Right renal cortex interstitium (tissue), 3 donors: ENCODE results near the gene PRR15L. TPM values are rescaled to one million over a fixed set of nuclear protein-coding genes. Genes with fewer than 3 reads are reported as not detected.
"Not testable (repeated sequence)": the region's sequence is repeated elsewhere in the genome, so short reads cannot be mapped to it uniquely, and the experiment has no call there.

ENCODE experiments used
- DNase-seq, 3 donors: peaks; one replicate each; pipeline ENCODE4 v3.0.0-alpha.2; 2013; ENCODE audit warnings: low read depth in 3 of 3, low spot score in 2 of 3
- polyA plus RNA-seq, 3 donors: library from polyadenylated mRNA; unstranded; fragments of 120-200 nt; gene quantifications; one replicate each; pipeline ENCODE4 v1.2.1, GENCODE V29; 2013; ENCODE audit not compliant: insufficient read length in 3 of 3

The PRR15L gene
- polyA plus RNA-seq, 3 donors = 22.6 to 25.9 (median 24.6) TPM

DNA sequence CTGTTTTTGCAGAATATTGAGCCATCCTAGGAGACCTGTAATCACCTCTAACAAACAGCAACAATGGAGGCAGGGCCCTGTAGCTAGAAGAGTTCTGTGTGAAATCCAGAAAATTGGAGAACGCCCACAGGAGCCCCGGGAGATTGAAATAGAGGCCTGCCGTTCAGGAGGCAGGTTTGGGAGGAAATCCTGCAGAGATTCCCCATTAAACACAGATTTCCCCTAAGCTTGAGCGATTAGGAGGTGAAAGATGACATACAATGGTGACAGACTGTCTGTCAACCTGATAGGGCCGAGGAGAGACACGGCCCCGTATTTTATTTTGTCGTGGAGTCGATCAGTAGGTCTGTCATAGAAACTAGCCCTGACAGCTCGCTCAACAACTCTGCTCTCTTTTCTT lies 31.5 kb upstream of the PRR15L start:
- DNase-seq = no peak

DNA sequence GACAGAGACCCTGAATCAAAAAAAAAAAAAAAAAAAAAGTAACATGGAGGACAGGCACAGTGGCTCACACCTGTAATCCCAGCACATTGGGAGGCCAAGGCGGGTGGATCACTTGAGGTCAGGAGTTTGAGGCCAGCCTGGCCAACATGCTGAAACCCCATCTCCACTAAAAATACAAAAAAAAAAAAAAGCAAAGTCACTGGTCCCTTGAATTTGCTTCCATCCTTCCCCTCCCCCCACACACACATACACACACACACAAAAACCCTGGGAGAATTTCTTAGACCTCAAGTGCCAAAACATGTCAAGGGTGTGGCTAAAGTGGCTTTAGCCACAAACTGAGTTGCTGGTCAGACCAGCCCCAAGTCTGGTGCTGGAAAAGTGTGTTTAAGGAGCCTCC lies 30.8 kb upstream of the PRR15L start:
- not testable (repeated sequence) for DNase-seq

DNA sequence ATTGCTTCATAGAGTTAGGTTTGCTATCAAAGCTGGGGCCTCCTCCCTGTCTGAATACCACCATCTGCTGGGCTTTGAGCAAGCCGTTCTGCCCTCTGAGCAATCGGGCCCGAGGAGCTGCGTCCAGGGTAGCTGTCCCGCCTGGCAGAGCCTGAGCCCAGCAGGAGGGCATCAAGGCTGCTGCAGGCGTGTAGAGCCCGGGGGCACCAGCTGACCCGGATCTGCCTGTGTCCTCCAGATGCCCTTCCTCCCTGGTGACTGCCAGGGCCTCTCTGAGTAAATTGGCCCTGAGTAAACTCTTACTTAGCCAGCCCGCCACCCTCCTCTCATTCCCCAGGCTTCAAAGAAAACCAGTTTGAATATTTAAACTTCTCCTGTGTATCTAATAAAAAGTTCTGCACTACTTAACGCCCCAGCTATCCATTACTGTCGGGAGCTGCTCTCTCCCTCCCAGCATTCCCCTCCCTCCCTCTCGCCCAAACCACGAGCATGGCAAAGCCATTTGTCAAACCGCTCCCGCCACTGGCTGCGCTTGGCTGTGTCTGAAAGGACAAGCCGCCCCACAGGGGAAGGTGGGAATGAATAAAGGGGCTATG lies 29.7 kb upstream of the PRR15L start:
- peak in 1 of 3 donors; percentile 52 for DNase-seq

DNA sequence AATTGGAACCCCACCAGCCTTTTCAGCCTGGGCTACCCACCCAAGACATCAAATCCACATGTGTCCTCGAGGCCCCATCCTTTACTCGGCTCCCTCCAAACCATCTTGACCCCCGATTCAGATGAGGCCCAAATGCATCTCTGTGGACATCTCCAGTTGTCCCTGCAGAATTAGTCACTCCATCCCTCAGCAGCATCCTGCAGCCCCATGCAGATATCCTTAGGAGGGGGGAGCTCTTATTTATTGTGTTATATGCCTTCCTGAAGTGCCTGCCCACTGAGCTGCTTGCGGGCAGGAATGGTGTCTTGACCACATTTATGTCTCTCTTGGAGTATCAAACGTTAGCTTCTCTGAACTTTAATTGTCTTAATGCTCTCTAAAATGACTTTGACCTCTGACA lies 28.8 kb upstream of the PRR15L start:
- no peak for DNase-seq

DNA sequence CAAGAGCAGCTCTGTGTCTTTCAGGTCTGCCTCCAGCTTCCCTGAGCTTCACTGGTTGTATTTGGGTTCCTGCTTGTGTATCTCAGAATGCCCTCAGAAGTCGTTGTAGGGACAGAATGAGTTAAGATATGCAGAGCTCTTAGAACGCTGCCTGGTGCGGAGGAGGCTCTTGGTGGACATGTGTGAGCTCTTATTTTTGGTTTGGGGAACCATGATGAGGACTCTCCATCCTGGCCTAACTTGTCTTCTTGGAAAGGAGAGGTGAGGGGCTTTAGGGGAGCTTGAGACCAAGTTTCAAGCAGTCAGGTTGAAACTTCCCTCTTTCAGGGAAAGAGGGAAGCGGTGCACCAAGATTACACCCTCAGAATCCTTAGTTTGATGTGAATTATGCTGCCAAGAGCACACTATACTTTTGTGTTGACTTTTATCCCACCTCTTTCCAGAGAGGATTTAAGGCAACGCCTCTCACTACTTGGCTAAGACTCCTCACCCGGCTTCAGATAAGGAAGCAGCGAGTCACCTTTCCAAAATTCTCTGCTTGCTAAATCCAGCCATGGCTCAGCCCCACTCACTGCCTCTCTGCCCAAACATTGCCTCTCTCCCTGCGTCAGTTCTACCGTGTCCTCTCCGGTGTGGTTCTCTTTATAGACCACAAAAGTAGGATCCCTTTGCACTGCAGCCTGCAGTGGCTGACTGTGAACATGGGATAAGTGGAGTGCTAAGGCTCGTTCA lies 26.0 kb upstream of the PRR15L start:
- no peak for DNase-seq

DNA sequence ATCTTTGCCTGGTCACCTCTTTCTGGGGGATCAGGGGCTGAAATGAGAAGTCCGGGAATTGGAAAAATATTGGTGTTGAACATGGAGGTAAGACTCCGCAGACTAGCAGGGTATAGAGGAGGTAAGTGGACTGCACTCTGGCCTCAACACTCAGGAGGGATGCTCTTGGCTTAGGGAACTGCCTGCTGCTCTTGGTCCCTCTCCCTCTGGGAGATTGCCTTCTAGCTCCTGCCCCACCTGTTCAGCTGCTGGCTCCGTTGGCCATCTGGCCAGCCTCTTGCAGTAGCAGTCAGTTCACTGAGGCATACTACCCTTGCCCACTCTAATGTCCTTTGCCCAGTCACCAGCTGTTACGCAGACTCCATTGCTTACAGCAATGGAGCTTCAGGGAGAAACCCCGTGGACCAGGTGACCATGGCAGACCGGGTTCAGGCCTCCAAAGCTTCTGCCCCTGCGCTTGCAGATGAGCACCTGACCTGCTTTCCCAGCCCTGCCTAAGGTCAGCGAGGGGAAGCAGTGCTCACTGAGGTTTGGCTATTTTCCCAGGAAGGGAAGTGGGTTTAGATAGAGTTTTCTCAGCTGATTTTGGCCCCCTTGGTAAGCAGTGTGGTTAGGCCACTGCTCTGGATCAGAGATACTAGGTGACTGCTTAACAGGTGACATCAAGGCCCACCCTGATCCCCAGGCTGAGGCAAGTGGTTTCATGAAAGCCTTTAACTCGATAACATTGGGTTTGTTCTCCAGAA lies 25.1 kb upstream of the PRR15L start:
- DNase-seq = no peak

DNA sequence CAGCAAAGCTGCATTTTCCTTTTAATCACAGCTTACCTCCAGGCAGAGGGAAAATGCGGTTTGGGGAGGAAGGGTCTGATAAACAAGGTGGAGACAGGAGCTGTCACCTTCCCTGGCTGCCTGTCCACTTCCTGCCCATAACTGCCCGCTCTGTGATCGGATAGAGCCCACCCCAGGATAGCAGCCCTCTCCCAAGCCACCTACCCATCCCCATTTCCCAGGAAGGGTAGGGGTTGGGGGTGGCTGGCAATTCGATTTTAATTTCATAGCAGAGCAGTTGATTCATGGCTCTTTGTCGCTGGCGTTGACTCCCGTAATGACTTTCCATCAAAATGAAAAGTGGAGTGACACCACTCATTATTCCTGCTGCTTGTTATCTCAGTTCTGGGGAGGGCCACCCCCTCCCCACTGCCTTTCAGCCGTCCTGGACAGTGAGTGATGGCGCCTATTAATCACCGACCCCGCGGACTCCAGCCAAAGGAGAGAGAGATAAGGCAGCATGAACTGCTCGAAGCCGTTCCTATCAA lies 24.5 kb upstream of the PRR15L start:
- DNase-seq = no peak

DNA sequence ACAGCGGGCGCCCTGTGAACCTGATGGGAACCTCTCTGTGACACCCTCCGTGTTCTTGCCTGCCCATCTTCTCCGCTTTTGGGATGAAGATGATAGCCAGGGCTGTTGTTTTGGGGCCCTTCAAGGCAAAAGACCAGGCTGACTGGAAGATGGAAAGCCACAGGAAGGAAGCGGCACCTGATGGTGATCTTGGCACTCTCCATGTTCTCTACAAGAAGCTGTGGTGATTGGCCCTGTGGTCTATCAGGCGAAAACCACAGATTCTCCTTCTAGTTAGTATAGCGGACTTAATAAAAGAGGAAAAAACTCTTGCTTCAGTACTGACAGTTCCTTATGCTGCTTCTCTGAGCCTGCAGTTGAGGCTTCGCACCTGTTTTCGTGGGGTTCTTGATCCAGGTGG lies 23.8 kb upstream of the PRR15L start:
- no peak for DNase-seq

DNA sequence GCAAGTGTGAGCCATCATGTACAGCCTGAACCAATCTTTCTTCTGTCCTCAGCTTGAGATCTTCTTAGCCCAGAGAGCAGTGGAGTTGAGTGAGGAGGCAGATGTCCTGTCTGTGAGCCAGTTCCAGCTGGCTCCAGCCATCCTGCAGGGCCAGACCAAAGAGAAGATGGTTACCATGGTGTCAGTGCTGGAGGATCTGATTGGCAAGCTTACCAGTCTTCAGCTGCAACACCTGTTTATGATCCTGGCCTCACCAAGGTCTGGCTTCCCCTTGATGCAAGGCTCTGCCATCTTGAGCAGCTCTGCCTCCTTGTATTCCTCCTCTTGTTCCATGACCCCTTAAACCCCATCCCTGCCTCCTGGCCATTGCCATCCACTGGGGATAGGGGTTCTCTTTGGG lies 22.9 kb upstream of the PRR15L start:
- DNase-seq = no peak

DNA sequence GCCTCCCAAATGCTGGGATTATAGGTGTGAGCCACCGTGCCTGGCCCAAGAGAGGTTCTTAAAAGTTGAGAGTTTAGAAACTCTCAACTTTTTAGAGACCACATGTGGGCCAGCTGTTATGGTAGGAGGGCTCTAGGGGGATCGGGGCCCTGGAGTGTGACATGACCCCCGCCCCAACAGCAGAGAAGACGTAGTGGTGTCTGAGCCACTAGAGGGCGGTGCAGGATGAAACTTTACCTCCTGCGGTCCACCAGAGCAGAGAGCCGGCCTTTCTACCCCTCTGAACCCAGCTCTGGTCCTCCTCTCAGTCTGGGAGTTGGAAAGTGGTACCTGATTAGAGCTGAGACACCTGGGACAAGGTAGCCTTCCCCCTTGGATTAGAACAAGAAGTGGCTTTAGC lies 20.6 kb upstream of the PRR15L start:
- no peak for DNase-seq

DNA sequence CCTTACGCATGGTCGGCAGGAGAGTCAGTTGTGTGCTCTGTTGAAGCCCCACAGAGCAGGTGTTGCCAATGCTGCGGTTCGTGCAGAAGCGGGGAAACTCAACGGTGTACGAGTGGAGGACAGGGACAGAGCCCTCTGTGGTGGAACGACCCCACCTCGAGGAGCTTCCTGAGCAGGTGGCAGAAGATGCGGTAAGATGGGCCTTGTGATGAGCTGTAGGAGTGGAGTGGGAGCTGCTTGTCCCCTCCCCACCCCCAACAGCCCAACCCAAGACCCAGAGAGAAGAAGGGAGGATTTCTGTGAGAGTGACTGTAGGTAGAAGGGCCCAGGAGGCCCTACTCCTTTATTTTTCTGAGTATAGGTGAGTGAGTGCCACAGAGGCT lies 18.1 kb upstream of the PRR15L start:
- no peak for DNase-seq

DNA sequence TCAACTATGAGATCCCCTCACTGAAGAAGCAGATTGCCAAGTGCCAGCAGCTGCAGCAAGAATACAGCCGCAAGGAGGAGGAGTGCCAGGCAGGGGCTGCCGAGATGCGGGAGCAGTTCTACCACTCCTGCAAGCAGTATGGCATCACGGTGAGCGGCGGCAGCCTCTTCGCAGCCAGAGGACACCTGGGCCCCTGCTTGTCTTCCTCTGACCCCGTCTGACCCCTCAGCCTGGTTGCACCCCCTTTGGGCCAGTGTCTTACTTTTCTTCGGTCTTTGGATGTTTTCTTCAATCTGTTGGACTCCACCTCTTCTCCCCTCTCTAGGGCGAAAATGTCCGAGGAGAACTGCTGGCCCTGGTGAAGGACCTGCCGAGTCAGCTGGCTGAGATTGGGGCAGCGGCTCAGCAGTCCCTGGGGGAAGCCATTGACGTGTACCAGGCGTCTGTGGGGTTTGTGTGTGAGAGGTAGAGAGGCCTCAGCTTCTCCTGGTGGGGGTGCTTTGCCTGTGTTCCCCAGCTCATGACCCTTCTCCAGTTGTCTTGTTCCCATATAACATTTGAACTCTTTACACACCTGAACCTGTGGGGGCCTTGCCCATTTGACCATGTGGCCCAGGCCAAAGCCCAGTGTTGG lies 17.6 kb upstream of the PRR15L start:
- no peak for DNase-seq

DNA sequence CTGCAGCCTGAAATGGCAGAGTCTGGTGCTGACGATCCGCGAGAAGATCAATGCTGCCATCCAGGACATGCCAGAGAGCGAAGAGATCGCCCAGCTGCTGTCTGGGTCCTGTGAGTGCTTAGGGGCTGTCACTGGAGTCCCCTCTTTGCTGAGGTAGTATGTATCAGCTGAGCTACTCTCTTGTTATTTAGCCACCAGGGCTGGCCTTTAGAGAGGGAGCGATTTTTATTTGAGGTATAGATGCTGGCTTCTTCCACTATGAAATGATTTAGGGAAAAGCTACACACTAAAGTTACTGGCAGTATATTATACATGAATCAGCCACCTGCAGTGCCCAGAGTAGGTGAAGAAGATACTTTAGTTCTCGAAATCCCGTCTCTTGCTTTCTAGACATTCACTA lies 15.9 kb upstream of the PRR15L start:
- DNase-seq = no peak

DNA sequence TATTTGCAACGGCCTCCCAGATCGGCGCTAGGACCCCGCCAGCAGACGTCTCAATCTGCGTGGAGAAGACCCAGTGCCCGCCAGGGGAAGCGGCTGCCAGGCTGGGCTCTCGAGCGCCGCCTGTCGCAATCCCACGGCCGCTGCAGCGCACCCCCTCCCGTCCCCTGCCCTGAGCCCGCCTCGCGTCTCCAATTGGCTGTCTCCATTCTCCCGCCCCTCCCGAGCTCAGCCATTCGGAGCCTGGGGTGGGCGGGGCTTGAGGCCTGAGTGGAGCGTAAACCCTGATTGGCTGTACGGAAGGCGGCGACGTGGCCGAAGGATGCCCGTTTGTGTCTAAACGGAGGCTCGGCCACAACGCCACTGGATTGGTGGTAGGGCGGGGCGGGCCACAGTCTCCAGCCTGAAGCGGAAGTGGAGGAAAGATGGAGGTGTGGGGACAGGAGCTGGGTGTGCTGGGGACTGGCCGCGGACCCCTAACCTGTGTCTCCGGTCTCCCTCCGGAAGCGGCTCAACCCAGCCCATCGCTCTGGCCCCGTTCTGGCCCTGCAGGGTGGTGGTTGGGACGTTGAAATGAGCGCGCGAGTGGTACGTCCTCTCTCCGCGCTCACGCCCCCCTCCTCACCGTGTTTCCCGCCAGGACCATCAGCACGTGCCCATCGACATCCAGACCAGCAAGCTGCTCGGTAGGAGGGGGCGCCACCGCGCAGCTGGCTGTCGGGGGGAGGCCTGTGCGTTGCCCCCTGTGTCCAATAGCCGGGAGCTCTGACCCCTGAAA lies 13.2 kb upstream of the PRR15L start, which contains the start of gene CDK5RAP3:
Gene CDK5RAP3, plus strand, starts transcription at position 389 of the 775 bp plus-strand sequence. Its CDS starts 34 bp downstream, at position 423.
- DNase-seq = peak; percentile 95 to 99 (median 98)

DNA sequence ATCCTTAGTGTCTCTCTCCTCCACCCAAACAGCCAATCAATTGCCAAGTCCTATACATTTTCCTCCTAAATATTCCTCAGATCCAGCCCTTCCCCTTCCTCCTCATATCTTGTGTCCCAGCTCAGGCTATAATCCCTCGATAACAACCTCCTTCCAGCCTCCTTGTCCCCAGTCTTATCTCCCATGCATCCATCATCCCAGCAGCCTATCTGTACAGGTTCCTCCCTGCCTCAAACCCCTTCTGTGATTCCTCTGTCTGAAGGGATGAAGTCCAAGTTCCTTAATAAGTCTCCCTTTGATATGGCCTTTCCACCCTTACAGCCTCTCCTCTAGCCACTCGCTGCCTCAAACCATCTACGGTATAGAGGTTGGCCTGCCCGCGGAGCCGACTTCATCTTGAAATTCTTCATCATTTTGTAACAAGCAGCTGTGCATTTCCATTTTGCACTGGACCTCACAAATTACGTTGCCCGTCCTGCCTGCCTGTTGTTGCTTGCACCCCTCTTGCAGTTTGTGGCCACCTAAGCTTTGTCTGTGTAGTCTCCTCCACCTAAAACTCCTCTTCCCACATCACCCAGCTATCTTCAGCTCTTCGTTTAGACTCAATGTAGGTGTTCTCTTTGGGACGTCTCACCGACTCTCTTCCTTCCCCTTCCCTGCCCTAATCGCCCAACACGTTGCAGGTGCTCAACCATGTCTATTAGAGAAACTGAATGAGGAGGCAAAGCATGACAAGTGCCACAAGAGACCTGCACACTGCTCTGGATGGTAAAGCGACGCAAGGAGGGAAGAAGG lies 12.4 kb upstream of the PRR15L start:
- DNase-seq = no peak

DNA sequence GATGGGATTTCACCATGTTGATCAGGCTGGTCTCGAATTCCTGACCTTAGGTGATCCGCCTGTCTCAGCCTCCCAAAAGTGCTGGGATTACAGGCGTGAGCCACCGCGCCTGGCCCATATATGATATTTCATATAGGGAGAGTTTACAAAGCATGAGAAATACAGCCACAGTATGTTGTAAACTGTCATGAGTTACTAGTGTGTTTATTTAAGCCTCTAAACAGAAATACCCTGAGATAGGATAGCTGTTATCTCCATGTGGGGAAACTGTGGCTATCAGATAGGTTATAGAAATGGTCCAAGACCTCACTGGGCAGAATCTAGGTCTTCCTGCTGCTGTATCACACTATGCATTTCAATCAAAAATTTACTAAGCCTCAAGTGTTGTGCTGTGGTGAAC lies 11.2 kb upstream of the PRR15L start:
- DNase-seq = no peak

DNA sequence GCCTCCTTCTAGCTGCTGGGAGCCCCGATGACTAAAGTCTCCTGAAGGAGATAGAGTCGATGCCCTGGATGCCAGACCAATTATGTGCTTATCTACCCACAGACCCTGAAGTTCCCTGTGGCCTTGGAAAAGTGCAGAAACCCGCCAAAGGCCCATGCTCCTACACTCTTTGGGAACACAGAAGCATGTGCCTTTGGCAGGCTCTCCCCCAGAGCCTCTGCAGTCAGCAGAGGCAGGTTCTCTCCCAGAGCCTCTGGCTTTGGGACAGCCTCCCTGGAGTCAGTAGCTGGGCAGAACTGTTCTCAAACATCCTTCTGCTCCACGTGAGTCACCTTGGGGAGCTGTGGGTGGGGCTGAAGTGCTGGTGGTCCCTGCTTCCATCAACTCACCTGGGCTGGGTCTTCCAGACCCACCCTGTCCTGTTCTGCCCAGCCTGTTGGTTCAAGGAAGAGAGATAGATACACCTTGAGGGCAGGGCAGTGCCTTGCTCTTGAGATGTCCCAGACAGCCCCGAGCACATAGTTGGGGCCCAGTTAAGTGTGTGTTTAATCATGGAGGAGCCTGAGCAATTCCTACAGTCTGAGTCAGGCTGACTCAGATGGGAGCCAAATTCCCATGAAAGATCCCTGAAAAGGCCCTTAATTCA lies 10.0 kb upstream of the PRR15L start:
- DNase-seq = no peak

DNA sequence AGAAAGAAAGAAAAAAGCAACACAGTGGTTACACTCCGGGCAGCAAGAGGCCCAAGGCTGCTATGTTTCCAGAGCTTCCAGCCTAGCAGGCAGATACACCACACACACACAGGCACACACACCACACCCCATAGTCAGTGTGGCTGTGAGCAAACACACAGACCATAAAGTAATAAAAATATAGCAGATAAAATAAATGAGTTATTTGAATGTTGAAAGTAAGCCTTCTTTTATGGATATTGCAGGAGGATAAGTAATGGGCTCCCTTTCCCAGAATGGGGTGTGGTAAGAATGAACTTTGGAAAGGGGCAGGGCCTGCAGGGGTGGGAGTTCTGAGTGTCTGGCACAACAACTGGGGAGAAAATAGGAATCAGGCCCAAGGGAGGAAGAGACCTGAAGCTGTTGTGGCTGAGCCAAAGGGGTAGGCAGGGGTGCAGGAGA lies 8.4 kb upstream of the PRR15L start:
- no peak for DNase-seq

DNA sequence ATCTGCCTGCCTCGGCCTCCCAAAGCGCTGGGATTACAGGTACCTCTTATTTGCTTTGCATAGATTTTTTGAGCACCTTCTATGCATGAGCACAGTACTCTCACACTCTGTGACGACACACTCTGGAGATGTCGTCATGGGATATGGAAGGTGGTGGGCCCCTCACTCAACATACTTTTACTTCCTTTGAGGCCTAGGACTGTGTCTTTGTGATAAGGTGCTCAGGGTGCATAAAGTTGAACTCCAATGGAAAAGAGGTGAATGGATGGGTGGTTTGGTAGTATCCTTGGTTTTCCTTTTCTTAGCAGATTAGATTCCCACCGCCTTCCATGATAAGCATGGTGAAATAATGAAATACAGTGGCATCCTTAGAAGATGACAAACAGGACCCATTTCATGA lies 7.2 kb upstream of the PRR15L start:
- no peak for DNase-seq
